Adipocyte (in vitro differentiated cells): ENCODE measurements around the gene ITPR3.

Source experiments
- DNase-seq: peaks from one replicate; pipeline ENCODE4 v3.0.0-alpha.2; 2015; ENCODE audit warnings: low read depth
- H3K27me3 ChIP-seq: replicated peaks from 2 replicates; pipeline ENCODE4 v1.7.0; 2013; ENCODE audit warnings: mild to moderate bottlenecking, low read length, moderate library complexity; ENCODE audit not compliant: control insufficient read depth, insufficient read depth
- H3K36me3 ChIP-seq: 2 replicates; pipeline ENCODE4 v1.7.0; 2013; ENCODE audit warnings: low read length, mild to moderate bottlenecking, moderate library complexity; ENCODE audit not compliant: control insufficient read depth, insufficient read depth, severe bottlenecking
- H3K4me1 ChIP-seq: 2 replicates; pipeline ENCODE4 v1.7.0; 2013; ENCODE audit warnings: mild to moderate bottlenecking, low read length, moderate library complexity; ENCODE audit not compliant: control insufficient read depth, insufficient read depth
- H3K4me3 ChIP-seq: 2 replicates; pipeline ENCODE4 v1.7.0; 2013; ENCODE audit warnings: mild to moderate bottlenecking, low read length, moderate library complexity
- H3K9ac ChIP-seq: 2 replicates; pipeline ENCODE4 v1.7.0; 2013; ENCODE audit warnings: mild to moderate bottlenecking, low read length, moderate library complexity
- H3K9me3 ChIP-seq: 2 replicates; pipeline ENCODE4 v1.7.0; 2013; ENCODE audit warnings: mild to moderate bottlenecking, low read length, moderate library complexity; ENCODE audit not compliant: control insufficient read depth

The ITPR3 gene

GRCh38 chr6:33673851-33674250 lies 52.7 kb downstream of the ITPR3 start:
- no peak overlapping the region for H3K4me3 ChIP-seq
- peaks cover 45% of the 10 kb centered on the region for H3K4me1 ChIP-seq
- no peaks in the 10 kb centered on the region for H3K9me3 ChIP-seq
- H3K36me3 ChIP-seq, result peaks cover 10% of the 10 kb centered on the region
- peak overlapping the region; percentile 6 for H3K9ac ChIP-seq
- no peaks in the 10 kb centered on the region for H3K27me3 ChIP-seq
- DNase-seq, result no peak

- Histone ChIP-seq H3K36me3 (peaks cover 21% of the 10 kb centered on the region), H3K4me3 (no peak overlapping the region), H3K9ac (peak overlapping the region; percentile 45), H3K27me3 (no peaks in the 10 kb centered on the region), H3K9me3 (no peaks in the 10 kb centered on the region), H3K4me1 (peaks cover 45% of the 10 kb centered on the region)
- DNase-seq, result no peak
These were observed 54.8 kb downstream of the ITPR3 start for GRCh38 chr6:33675968-33676367.

- Histone ChIP-seq H3K4me3 (no peak overlapping the region), H3K9me3 (no peaks in the 10 kb centered on the region), H3K27me3 (no peaks in the 10 kb centered on the region), H3K9ac (peak overlapping the region; percentile 45), H3K36me3 (peaks cover 27% of the 10 kb centered on the region), H3K4me1 (peaks cover 45% of the 10 kb centered on the region)
- DNase-seq, result no peak
These were observed 55.5 kb downstream of the ITPR3 start for GRCh38 chr6:33676416-33677142.

GRCh38 chr6:33677143-33677660 lies 56.1 kb downstream of the ITPR3 start:
- Histone ChIP-seq H3K27me3 (no peaks in the 10 kb centered on the region), H3K4me1 (peaks cover 45% of the 10 kb centered on the region), H3K9me3 (no peaks in the 10 kb centered on the region), H3K9ac (peak overlapping the region; percentile 45), H3K4me3 (no peak overlapping the region), H3K36me3 (peaks cover 28% of the 10 kb centered on the region)
- DNase-seq, result peak; percentile 77

GRCh38 chr6:33677689-33678088 lies 56.6 kb downstream of the ITPR3 start:
- Histone ChIP-seq H3K36me3 (peaks cover 28% of the 10 kb centered on the region), H3K27me3 (no peaks in the 10 kb centered on the region), H3K4me3 (no peak overlapping the region), H3K9me3 (no peaks in the 10 kb centered on the region), H3K4me1 (peaks cover 45% of the 10 kb centered on the region), H3K9ac (no peak overlapping the region)
- no peak for DNase-seq

GRCh38 chr6:33678233-33678931 lies 57.3 kb downstream of the ITPR3 start:
- no peak overlapping the region for H3K9ac ChIP-seq
- peaks cover 29% of the 10 kb centered on the region for H3K36me3 ChIP-seq
- H3K4me1 ChIP-seq, result peaks cover 42% of the 10 kb centered on the region
- no peaks in the 10 kb centered on the region for H3K9me3 ChIP-seq
- no peak for DNase-seq
- no peak overlapping the region for H3K4me3 ChIP-seq
- H3K27me3 ChIP-seq, result no peaks in the 10 kb centered on the region

- no peak overlapping the region for H3K9ac ChIP-seq
- peaks cover 42% of the 10 kb centered on the region for H3K4me1 ChIP-seq
- no peak for DNase-seq
- H3K27me3 ChIP-seq, result no peaks in the 10 kb centered on the region
- peaks cover 33% of the 10 kb centered on the region for H3K36me3 ChIP-seq
- H3K9me3 ChIP-seq, result no peaks in the 10 kb centered on the region
- H3K4me3 ChIP-seq, result no peak overlapping the region
These were observed 57.9 kb downstream of the ITPR3 start for GRCh38 chr6:33678932-33679490.

GRCh38 chr6:33679761-33680160 lies 58.6 kb downstream of the ITPR3 start:
- Histone ChIP-seq H3K4me3 (no peak overlapping the region), H3K4me1 (peaks cover 36% of the 10 kb centered on the region), H3K9me3 (no peaks in the 10 kb centered on the region), H3K9ac (no peak overlapping the region), H3K36me3 (peaks cover 40% of the 10 kb centered on the region), H3K27me3 (no peaks in the 10 kb centered on the region)
- DNase-seq, result no peak

- Histone ChIP-seq H3K9ac (no peak overlapping the region), H3K9me3 (no peaks in the 10 kb centered on the region), H3K4me1 (peaks cover 12% of the 10 kb centered on the region), H3K27me3 (no peaks in the 10 kb centered on the region), H3K4me3 (no peak overlapping the region), H3K36me3 (peaks cover 54% of the 10 kb centered on the region)
- no peak for DNase-seq
These were observed 61.2 kb downstream of the ITPR3 start for GRCh38 chr6:33682341-33682740.

- Histone ChIP-seq H3K4me1 (peaks cover 8% of the 10 kb centered on the region), H3K4me3 (no peak overlapping the region), H3K9me3 (no peaks in the 10 kb centered on the region), H3K9ac (no peak overlapping the region), H3K36me3 (peaks cover 51% of the 10 kb centered on the region), H3K27me3 (no peaks in the 10 kb centered on the region)
- DNase-seq, result no peak
These were observed 62.0 kb downstream of the ITPR3 start for GRCh38 chr6:33683051-33683571.
